ENCODE results near the gene RICTOR. TPM values are rescaled to one million over a fixed set of nuclear protein-coding genes. Genes with fewer than 3 reads are reported as not detected.
A peak's percentile ranks its signal among the peaks of the same experiment; 100 is the strongest.

The RICTOR gene
- total and polyA plus RNA-seq, 4 donors, result 4.9 to 102 (median 19.7) TPM

GRCh38 chr5:38941912-38942311, 132.3 kb downstream of the RICTOR start:
- DNase-seq (no peak), ATAC-seq (ENCODE audit: insufficient read depth, low FRiP score) (no peak)
- Histone ChIP-seq H3K27me3 (ENCODE audit: control insufficient read depth in 3 of 3, insufficient read depth in 3 of 3, low read length in 2 of 3) (no peaks in the 10 kb centered on the region), H3K4me3 (no peak overlapping the region), H3K4me1 (ENCODE audit: control insufficient read depth in 5 of 5, insufficient read depth in 5 of 5, low read length in 5 of 5) (peaks cover 0 to 23% (median 0%) of the 10 kb centered on the region in 5 donors), H3K9me3 (ENCODE audit: control insufficient read depth in 4 of 4, insufficient read depth in 3 of 4, low read length in 3 of 4) (no peaks in the 10 kb centered on the region), H3K27ac (ENCODE audit: low read depth in 1 of 2, low read length in 1 of 2) (no peak overlapping the region), H3K9ac (ENCODE audit: insufficient read depth in 1 of 2, low read length in 2 of 2) (no peak overlapping the region), H3K36me3 (ENCODE audit: control insufficient read depth in 4 of 4, insufficient read depth in 4 of 4, low read length in 4 of 4) (peaks cover 11 to 35% (median 28%) of the 10 kb centered on the region in 4 donors)
- no peak for TF ChIP-seq CTCF (IDR thresholded peaks at IDR 0.05; ENCODE audit: control extremely low read depth, extremely low read depth)
- WGBS, 2 donors, result 98% methylated on average over 2 of the region's 2 CpGs

GRCh38 chr5:38940230-38940858, 133.9 kb downstream of the RICTOR start:
- 45 to 58% methylated on average over 2 of the region's 2 CpGs for whole genome bisulfite sequencing, 2 donors
- peaks cover 11 to 29% (median 27%) of the 10 kb centered on the region in 4 donors for H3K36me3 ChIP-seq (ENCODE audit: control insufficient read depth in 4 of 4, insufficient read depth in 4 of 4, low read length in 4 of 4)
- DNase-seq, result peak in 2 of 3 donors; percentile 26 to 32

GRCh38 chr5:38938973-38939372, 135.2 kb downstream of the RICTOR start:
- H3K9me3 ChIP-seq (ENCODE audit: control insufficient read depth in 4 of 4, insufficient read depth in 3 of 4, low read length in 3 of 4), result no peaks in the 10 kb centered on the region
- H3K27ac ChIP-seq (ENCODE audit: low read depth in 1 of 2, low read length in 1 of 2), result no peak overlapping the region
- peaks cover 8 to 23% (median 20%) of the 10 kb centered on the region in 4 donors for H3K36me3 ChIP-seq (ENCODE audit: control insufficient read depth in 4 of 4, insufficient read depth in 4 of 4, low read length in 4 of 4)
- peaks cover 0 to 23% (median 0%) of the 10 kb centered on the region in 5 donors for H3K4me1 ChIP-seq (ENCODE audit: control insufficient read depth in 5 of 5, insufficient read depth in 5 of 5, low read length in 5 of 5)
- no peak for ATAC-seq (ENCODE audit: insufficient read depth, low FRiP score)
- 77 to 90% methylated on average over 1 of the region's 1 CpG for WGBS, 2 donors
- peak in 2 of 3 donors; percentile 72 to 76 for DNase-seq
- no peak overlapping the region for H3K9ac ChIP-seq (ENCODE audit: insufficient read depth in 1 of 2, low read length in 2 of 2)
- TF ChIP-seq CTCF (IDR thresholded peaks at IDR 0.05; ENCODE audit: control extremely low read depth, extremely low read depth), result no peak
- no peak overlapping the region for H3K4me3 ChIP-seq
- H3K27me3 ChIP-seq (ENCODE audit: control insufficient read depth in 3 of 3, insufficient read depth in 3 of 3, low read length in 2 of 3), result no peaks in the 10 kb centered on the region

More at GRCh38 chr5:38940230-38940858, 133.9 kb downstream of the RICTOR start:
- Histone ChIP-seq H3K4me3 (no peak overlapping the region), H3K27ac (ENCODE audit: low read depth in 1 of 2, low read length in 1 of 2) (no peak overlapping the region), H3K9ac (ENCODE audit: insufficient read depth in 1 of 2, low read length in 2 of 2) (no peak overlapping the region), H3K27me3 (ENCODE audit: control insufficient read depth in 3 of 3, insufficient read depth in 3 of 3, low read length in 2 of 3) (no peaks in the 10 kb centered on the region), H3K4me1 (ENCODE audit: control insufficient read depth in 5 of 5, insufficient read depth in 5 of 5, low read length in 5 of 5) (peaks cover 0 to 23% (median 0%) of the 10 kb centered on the region in 5 donors), H3K9me3 (ENCODE audit: control insufficient read depth in 4 of 4, insufficient read depth in 3 of 4, low read length in 3 of 4) (no peaks in the 10 kb centered on the region)
- peak; percentile 27 for ATAC-seq (ENCODE audit: insufficient read depth, low FRiP score)
- TF ChIP-seq CTCF (IDR thresholded peaks at IDR 0.05; ENCODE audit: control extremely low read depth, extremely low read depth), result no peak
